Measurements from ENCODE around the gene ZNF593OS. TPM values are rescaled to one million over a fixed set of nuclear protein-coding genes. Genes with fewer than 3 reads are reported as not detected.

ZNF593OS gene
- total RNA-seq, 4 donors from 2014 or later, result not detected

DNA sequence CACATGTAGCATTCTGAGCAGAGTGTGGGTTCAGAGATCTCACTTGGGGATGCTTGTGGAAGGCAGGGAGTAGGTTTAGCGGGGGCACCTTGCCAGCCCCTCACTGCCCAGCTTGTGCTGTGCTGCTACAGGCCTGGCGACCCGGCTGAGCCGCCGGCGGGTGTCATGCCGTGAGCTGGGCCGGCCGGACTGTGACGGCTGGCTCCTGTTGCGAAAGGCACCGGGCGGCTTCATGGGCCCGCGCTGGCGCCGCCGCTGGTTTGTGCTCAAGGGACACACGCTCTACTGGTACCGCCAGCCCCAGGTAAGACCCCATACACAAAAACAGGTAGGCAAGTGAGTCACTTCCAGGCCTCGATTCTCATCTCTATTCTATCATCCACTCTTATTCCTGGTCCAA is 13.3 kb upstream of the ZNF593OS start:
- no peak for DNase-seq (ENCODE audit: low spot score in 2 of 2)
- Histone ChIP-seq H3K27me3 (no peaks in the 10 kb centered on the region), H3K36me3 (peaks cover 0 to 58% (median 0%) of the 10 kb centered on the region in 3 donors), H3K9me3 (no peaks in the 10 kb centered on the region), H3K4me1 (no peaks in the 10 kb centered on the region), H3K27ac (no peak overlapping the region), H3K4me3 (no peak overlapping the region)
- WGBS, 2 donors, result 94 to 97% methylated on average over 16 to 21 of the region's 21 CpGs
- no peak for TF ChIP-seq POLR2A (IDR thresholded peaks at IDR 0.05)
- no peak for TF ChIP-seq CTCF (IDR thresholded peaks at IDR 0.05)
- no peak for TF ChIP-seq EP300 (IDR thresholded peaks at IDR 0.05)

GRCh38 chr1:26184086-26184485 is 12.5 kb upstream of the ZNF593OS start:
- DNase-seq (ENCODE audit: low spot score in 2 of 2), result no peak
- WGBS, 2 donors, result 81 to 85% methylated on average over 7 of the region's 7 CpGs

GRCh38 chr1:26182383-26182696 is 10.7 kb upstream of the ZNF593OS start:
- TF ChIP-seq EP300 (IDR thresholded peaks at IDR 0.05) (no peak), POLR2A (IDR thresholded peaks at IDR 0.05) (no peak), CTCF (IDR thresholded peaks at IDR 0.05) (no peak)
- no peak overlapping the region for H3K4me3 ChIP-seq
- no peaks in the 10 kb centered on the region for H3K27me3 ChIP-seq
- H3K36me3 ChIP-seq, result peaks cover 0 to 42% (median 0%) of the 10 kb centered on the region in 3 donors
- DNase-seq (ENCODE audit: low spot score in 2 of 2), result no peak
- no peaks in the 10 kb centered on the region for H3K4me1 ChIP-seq
- WGBS, 2 donors, result 78 to 79% methylated on average over 7 of the region's 7 CpGs
- H3K27ac ChIP-seq, result no peak overlapping the region
- no peaks in the 10 kb centered on the region for H3K9me3 ChIP-seq

More at GRCh38 chr1:26184086-26184485, 12.5 kb upstream of the ZNF593OS start:
- no peaks in the 10 kb centered on the region for H3K4me1 ChIP-seq
- H3K27me3 ChIP-seq, result no peaks in the 10 kb centered on the region
- TF ChIP-seq POLR2A (IDR thresholded peaks at IDR 0.05) (no peak), EP300 (IDR thresholded peaks at IDR 0.05) (no peak), CTCF (IDR thresholded peaks at IDR 0.05) (no peak)
- no peaks in the 10 kb centered on the region for H3K9me3 ChIP-seq
- no peak overlapping the region for H3K4me3 ChIP-seq
- no peak overlapping the region for H3K27ac ChIP-seq
- peaks cover 0 to 53% (median 0%) of the 10 kb centered on the region in 3 donors for H3K36me3 ChIP-seq

DNA sequence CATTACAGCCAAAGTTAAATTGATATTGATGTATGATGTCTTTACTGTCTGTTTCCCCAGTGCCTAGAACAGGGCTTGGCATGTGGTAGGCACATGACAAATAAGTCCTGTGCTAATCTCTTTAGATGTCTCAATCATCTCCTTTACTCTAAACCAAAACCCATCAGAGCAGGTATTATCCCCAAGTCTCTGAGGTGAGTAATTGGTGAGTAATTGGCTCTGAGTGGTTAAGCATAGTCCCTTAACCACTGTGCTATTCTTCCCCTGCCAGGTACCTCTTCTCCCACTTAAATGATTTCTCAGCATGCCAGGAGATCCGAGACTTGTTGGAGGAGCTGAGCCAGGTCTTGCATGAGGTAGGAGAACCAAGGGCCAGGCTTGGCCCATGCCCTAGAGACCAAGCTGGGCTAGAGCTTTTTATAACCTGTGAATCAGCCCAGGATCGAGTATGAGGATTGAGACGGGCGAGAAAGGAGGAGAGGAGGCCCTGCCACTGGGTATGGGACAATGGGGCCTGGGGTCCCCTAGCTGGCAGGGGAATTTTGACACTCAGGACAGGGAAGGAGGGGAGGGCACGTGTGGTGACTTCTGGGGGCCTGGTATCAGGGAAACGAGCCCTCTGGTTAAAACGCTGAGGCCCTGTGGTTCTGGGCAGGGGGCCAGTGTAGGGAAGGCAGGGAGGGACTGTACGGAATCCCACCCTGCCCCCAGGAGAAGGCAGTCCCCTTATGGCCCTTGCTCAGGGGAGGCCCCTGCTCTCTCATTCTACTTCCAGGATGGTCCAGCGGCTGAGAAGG is 10.2 kb upstream of the ZNF593OS start:
- Histone ChIP-seq H3K36me3 (peaks cover 0 to 38% (median 0%) of the 10 kb centered on the region in 3 donors), H3K9me3 (no peaks in the 10 kb centered on the region), H3K27ac (no peak overlapping the region), H3K4me1 (no peaks in the 10 kb centered on the region), H3K27me3 (no peaks in the 10 kb centered on the region), H3K4me3 (no peak overlapping the region)
- TF ChIP-seq POLR2A (IDR thresholded peaks at IDR 0.05) (no peak), EP300 (IDR thresholded peaks at IDR 0.05) (no peak), CTCF (IDR thresholded peaks at IDR 0.05) (no peak)
- DNase-seq (ENCODE audit: low spot score in 2 of 2), result no peak
- 66 to 73% methylated on average over 9 of the region's 9 CpGs for WGBS, 2 donors

DNA sequence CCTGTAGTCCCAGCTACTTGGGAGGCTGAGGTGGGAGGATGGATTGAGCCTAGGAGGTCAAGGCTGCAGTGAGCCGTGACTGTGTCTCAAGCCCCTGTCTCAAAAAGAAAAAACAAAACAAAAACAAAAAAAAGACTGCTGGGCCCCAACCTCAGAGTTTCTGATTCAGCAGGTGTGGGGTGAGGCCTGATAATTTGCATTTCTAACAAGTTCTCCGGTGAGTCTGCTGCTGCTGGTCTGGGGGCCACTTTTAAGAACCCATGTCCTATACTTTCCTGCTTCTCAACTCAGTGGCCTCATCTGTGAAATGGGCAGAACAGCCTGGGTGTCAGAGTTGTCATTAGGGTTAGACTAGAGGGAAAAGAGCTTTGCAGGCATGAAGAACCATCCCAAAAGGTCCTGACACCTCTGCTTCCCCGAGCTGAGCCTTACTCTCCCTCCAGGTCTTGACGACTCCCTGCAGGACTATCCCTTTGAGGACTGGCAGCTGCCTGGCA is 8.4 kb upstream of the ZNF593OS start:
- H3K27ac ChIP-seq, result no peak overlapping the region
- no peaks in the 10 kb centered on the region for H3K27me3 ChIP-seq
- WGBS, 2 donors, result 76 to 84% methylated on average over 4 of the region's 4 CpGs
- H3K9me3 ChIP-seq, result no peaks in the 10 kb centered on the region
- DNase-seq (ENCODE audit: low spot score in 2 of 2), result no peak
- H3K4me3 ChIP-seq, result no peak overlapping the region
- no peak for TF ChIP-seq EP300 (IDR thresholded peaks at IDR 0.05)
- TF ChIP-seq POLR2A (IDR thresholded peaks at IDR 0.05), result no peak
- TF ChIP-seq CTCF (IDR thresholded peaks at IDR 0.05), result no peak
- peaks cover 0 to 30% (median 0%) of the 10 kb centered on the region in 3 donors for H3K36me3 ChIP-seq
- H3K4me1 ChIP-seq, result no peaks in the 10 kb centered on the region

Data from tibial nerve (tissue), 4 donors.